NCI-H526 (cell line): ENCODE measurements around the gene APBB1.
"Not testable (repeated sequence)": the region's sequence is repeated elsewhere in the genome, so short reads cannot be mapped to it uniquely, and the experiment has no call there.

Source experiments
- DNase-seq, 2 experiments: peaks; one replicate each; lab custom pipeline; 2025; lab: John Stamatoyannopoulos, UW

The APBB1 gene

GRCh38 chr11:6417907-6418556, 862 bp downstream of the APBB1 start:
- DNase-seq: no peak

- no peak for DNase-seq
These were observed 3.1 kb downstream of the APBB1 start for GRCh38 chr11:6415797-6416196.

DNA sequence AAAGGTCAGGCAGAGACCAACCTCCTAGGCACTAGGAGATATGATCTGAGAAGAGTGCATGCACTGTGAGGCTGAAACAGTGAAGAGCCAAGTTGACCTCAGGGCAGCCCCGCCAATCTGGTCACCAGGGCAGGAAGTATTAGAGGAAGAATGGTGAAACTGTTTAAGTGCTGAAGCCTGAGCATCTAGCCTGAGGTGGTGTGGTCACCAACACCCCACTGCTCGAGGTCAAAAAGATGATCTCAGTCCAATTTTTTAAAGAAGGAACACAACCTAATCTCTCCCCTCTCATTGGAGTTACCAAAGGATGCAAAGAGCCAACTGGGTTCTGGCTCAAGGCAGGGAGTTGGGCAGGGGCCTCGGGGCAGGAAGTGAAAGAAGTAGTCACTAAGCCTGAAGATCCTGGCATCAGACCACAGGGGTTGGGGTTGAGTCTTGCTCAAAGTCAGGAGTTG, 4.0 kb downstream of the APBB1 start:
- no peak for DNase-seq

DNA sequence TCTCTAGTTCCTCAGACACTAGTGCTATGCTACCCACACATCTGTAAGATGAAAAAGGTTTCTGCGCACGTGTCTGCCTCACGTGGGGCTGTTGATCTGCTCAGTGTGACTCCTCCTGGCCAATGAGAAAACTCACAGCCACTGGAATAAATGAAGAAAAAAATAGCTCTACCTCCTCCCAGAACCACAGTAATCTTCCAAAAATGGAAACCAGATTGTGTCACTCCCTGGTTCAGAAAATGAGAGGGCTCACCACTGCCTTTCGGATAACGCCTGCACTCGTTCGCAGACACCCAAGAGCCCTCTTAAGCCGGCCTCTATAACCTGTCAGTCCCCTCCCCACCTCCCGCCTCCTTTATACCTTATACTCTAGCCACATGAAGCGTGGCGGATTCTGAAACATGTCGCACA, 5.1 kb downstream of the APBB1 start:
- no peak for DNase-seq

GRCh38 chr11:6411594-6412031, 7.3 kb downstream of the APBB1 start:
- DNase-seq: no peak

- DNase-seq: no peak
These were observed 8.0 kb downstream of the APBB1 start for GRCh38 chr11:6410695-6411430.

DNA sequence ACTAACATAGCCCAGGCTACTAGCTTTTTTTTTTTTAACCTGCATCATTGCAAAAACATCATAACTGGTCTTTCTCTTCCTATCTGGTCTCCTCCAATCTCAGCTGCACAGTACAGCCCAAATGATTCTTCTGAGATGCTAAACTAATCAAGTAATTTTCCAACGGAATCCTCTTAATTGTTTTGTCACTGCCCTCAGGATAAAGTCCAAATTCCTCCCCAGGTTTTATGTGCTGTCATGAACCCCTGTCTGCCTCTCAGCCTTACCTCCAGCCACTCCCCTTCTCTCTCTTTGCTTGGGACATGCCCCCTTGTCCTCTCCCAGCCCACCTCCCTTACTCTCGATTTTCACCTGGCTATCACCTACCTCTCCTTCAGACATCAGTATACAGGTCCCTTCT, 12.5 kb downstream of the APBB1 start:
- no peak for DNase-seq

DNA sequence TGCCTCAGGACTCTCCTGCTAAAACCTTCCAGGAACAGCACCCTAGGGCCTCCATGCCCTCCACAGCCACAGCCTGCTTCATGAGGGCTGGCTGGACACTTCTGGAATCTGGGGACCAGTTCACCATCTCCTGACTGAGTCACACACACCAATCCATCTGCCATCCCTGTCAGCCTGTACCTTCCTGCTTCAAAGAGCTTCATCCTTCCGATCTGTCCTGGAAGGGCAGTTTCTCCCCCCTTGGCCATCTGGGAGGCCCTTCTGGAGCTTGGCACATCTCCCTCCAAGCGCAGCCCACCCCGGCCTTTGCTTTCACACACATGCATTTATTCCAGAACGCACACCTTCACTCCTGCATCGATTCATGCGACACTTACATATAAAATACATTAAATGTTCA, 13.0 kb downstream of the APBB1 start:
- no peak for DNase-seq

DNA sequence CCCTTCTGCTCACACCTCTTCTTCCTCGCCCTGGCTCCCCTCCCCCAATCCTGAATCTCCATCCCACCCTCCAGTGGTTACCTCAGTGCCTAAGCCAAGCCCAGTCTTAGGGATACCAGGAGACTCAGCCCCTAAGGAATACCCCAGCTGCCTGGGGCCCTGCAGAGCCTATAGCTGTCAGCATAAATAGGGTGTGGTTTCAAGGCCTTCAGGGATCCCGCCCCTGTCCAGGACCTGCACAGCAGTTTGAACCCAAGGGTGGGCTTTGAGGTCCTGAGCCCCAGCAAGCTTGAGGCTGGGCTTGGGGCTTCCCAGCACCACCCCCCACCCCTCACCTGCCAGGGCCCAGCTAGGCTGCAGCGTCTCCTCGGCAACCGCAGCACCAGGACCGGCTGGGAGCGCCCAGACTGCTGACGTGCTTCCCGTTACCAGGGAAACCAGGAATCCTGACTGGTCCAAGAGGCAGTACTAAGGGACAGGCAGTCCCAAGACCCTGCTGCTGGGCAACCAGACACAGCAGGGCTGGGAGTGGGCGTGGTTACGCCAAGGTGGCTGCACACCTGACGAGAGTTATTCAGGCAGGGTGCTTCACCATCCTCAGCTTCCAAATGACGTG, 13.7 kb downstream of the APBB1 start:
- DNase-seq: peak in 1 of 2 experiments; percentile 16

GRCh38 chr11:6404342-6405051, 14.4 kb downstream of the APBB1 start:
- DNase-seq: no peak

DNA sequence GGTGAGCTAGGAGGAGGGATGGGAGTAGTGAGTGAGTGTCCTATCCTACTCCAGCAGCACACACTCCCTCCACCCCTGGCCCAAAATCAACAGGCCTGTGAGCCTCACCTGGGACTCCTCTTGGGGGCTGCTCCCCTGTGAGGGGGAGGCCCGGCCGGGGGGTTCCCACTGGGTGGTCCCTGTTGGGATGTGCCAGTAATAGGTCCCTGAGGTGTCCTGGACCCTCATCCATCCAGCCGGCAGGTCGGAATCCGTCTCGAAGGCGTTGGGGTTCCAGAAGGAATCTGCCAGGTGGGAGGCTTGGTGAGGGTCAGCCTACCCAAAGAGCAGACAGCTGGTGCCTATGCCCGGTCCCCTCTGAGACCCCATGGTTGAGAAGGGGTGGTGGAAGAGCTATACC, 15.4 kb downstream of the APBB1 start:
- no peak for DNase-seq

DNA sequence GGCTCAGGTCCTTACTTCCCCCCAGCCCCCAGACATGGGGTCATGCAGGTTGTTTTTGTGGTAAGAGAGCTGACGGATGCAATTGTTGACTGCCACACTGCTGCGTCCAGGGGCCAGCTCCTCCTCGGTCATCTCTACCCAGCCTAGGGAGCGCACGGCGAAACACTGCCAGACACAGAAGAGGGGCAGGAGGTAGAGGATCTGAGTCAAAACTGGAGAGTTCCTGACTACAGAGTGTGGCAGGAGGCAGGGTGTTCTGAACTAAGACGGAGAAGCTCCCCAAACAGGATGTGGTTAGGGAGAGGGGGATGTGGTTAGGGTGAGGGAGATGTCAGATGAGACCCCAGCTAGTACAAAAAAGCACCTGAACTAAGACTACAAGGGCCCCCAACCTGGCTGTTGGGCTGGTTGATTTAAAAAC, 16.3 kb downstream of the APBB1 start:
- DNase-seq: no peak

DNA sequence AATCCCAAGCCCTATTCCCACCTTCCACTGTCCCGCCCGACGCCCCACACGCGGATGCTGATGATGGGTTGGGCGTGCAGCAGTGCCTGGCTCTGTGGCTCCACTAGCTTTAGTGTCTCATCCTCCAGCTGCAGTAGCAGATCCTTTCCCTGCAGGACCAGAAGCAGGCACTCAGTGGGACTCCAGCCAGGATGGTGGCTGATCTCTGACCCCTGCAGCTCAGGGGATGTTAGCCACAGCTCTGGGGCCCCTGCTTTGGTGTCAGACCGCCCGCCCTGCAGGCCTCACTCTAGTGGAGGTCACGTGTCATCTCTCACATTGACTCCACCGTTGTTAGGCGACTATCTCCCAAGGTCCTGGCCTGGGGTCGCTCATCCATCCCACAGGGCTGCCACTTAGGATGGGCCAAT, 16.8 kb downstream of the APBB1 start:
- no peak for DNase-seq

GRCh38 chr11:6401464-6401863, 17.4 kb downstream of the APBB1 start:
- no peak for DNase-seq

- no peak for DNase-seq
These were observed 18.2 kb downstream of the APBB1 start for GRCh38 chr11:6400431-6401345.

GRCh38 chr11:6397636-6398035, 21.3 kb downstream of the APBB1 start:
- DNase-seq: no peak

- no peak for DNase-seq
These were observed 21.7 kb downstream of the APBB1 start for GRCh38 chr11:6397156-6397555.

DNA sequence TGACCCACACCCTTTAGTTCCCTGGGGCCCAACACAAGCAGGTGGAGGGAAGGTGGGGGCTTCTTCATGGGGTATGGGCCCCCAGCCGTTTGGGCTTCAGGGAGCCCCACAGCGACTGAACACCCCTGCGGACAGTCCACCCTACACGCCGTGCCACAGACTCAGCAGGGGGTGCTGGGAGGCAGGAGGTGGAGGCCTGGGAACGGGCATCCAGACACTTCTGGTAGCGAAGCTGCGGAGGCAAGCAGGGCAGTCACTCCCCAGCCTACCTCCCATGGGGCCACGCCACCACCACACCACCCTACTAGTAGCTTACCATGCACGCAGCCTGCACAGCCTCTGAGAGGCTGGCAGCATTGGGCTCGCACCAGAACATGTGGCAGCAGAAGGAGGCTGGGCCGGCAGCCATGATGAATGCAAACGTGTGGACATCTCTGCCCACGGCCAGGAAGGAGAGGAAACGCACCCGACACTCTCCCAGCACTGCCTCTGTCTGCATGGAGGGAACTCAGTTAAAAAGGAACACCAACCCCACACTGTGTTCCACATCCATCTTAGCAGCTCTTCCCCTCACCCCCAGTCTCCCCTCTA, 23.3 kb downstream of the APBB1 start:
- DNase-seq: no peak

GRCh38 chr11:6393989-6394670, 24.8 kb downstream of the APBB1 start:
- no peak for DNase-seq

- not testable (repeated sequence) for DNase-seq
These were observed 26.6 kb downstream of the APBB1 start for GRCh38 chr11:6392251-6392650.
